AG10803 (cell line): ENCODE data around the gene MAT2A.
A peak's percentile ranks its signal among the peaks of the same experiment; 100 is the strongest.

ENCODE experiments used
- DNase-seq: peaks from one replicate; pipeline ENCODE4 v3.0.0; 2010; ENCODE audit warnings: low read depth
- H3K4me3 ChIP-seq: 2 replicates; pipeline ENCODE4 v1.5.1; 2011; ENCODE audit warnings: mild to moderate bottlenecking, low read length, control low read depth
- CTCF ChIP-seq: conservative IDR thresholded peaks from 2 replicates; pipeline ENCODE4 v1.5.1; 2011; ENCODE audit warnings: mild to moderate bottlenecking, low read length, control low read depth, inconsistent platforms

MAT2A gene

GRCh38 chr2:85534881-85535280 is 4.1 kb upstream of the MAT2A start:
- TF ChIP-seq CTCF: no peak
- H3K4me3 ChIP-seq: no peak overlapping the region
- no peak for DNase-seq

- peak; percentile 71 for DNase-seq
Observed at GRCh38 chr2:85536479-85536878, 2.5 kb upstream of the MAT2A start.

GRCh38 chr2:85537600-85538506 is 1.1 kb upstream of the MAT2A start:
- TF ChIP-seq CTCF: no peak; the same call in 1 of the 2 replicates
- peak; percentile 36 for DNase-seq
- H3K4me3 ChIP-seq: peak overlapping the region; percentile 99

More at GRCh38 chr2:85536479-85536878, 2.5 kb upstream of the MAT2A start:
- TF ChIP-seq CTCF: no peak
- no peak overlapping the region for H3K4me3 ChIP-seq

- TF ChIP-seq CTCF: no peak
- DNase-seq: peak; percentile 63
- H3K4me3 ChIP-seq: peak overlapping the region; percentile 99
Observed at GRCh38 chr2:85539361-85540132, 579 bp downstream of the MAT2A start.

GRCh38 chr2:85540133-85540648 is 1.2 kb downstream of the MAT2A start:
- peak; percentile 30 for DNase-seq
- H3K4me3 ChIP-seq: peak overlapping the region; percentile 99
- no peak for TF ChIP-seq CTCF

- DNase-seq: no peak
- TF ChIP-seq CTCF: no peak
- peak overlapping the region; percentile 99 for H3K4me3 ChIP-seq
Observed at GRCh38 chr2:85541262-85541661, 2.3 kb downstream of the MAT2A start.
